HFF-Myc (cell line): Measurements from ENCODE around the gene THADA.

Source experiments
- DNase-seq: peaks from one replicate; pipeline ENCODE4 v3.0.0-alpha.2; 2011; ENCODE audit warnings: low read depth; ENCODE audit errors: extremely low read depth
- H3K4me3 ChIP-seq: replicated peaks from 2 replicates; pipeline ENCODE4 v1.5.1; 2011; ENCODE audit warnings: low read depth, mild to moderate bottlenecking, control low read depth, low read length
- TF ChIP-seq, protein P1 (sequence below): IDR thresholded peaks from 2 replicates; pipeline ENCODE4 v1.5.1; 2012; ENCODE audit warnings: mild to moderate bottlenecking, low read depth, low read length, control low read depth; ENCODE audit errors: missing control alignments

THADA gene

GRCh38 chr2:43384143-43384542 lies 211.7 kb downstream of the THADA start:
- no peak for DNase-seq

GRCh38 chr2:43383533-43383932 lies 212.3 kb downstream of the THADA start:
- TF ChIP-seq, protein P1, sequence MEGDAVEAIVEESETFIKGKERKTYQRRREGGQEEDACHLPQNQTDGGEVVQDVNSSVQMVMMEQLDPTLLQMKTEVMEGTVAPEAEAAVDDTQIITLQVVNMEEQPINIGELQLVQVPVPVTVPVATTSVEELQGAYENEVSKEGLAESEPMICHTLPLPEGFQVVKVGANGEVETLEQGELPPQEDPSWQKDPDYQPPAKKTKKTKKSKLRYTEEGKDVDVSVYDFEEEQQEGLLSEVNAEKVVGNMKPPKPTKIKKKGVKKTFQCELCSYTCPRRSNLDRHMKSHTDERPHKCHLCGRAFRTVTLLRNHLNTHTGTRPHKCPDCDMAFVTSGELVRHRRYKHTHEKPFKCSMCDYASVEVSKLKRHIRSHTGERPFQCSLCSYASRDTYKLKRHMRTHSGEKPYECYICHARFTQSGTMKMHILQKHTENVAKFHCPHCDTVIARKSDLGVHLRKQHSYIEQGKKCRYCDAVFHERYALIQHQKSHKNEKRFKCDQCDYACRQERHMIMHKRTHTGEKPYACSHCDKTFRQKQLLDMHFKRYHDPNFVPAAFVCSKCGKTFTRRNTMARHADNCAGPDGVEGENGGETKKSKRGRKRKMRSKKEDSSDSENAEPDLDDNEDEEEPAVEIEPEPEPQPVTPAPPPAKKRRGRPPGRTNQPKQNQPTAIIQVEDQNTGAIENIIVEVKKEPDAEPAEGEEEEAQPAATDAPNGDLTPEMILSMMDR: no peak
- H3K4me3 ChIP-seq: no peak overlapping the region
- no peak for DNase-seq

More at GRCh38 chr2:43384143-43384542, 211.7 kb downstream of the THADA start:
- TF ChIP-seq, protein P1: no peak
- no peak overlapping the region for H3K4me3 ChIP-seq

- TF ChIP-seq, protein P1: no peak
- DNase-seq: no peak
- no peak overlapping the region for H3K4me3 ChIP-seq
These were observed 216.3 kb downstream of the THADA start for GRCh38 chr2:43379494-43379893.

- no peak for DNase-seq
- H3K4me3 ChIP-seq: no peak overlapping the region
- TF ChIP-seq, protein P1: no peak
These were observed 218.5 kb downstream of the THADA start for GRCh38 chr2:43377327-43377726.

GRCh38 chr2:43376523-43377198 lies 219.2 kb downstream of the THADA start:
- H3K4me3 ChIP-seq: no peak overlapping the region
- DNase-seq: no peak
- TF ChIP-seq, protein P1: no peak

GRCh38 chr2:43375746-43376522 lies 219.9 kb downstream of the THADA start:
- no peak overlapping the region for H3K4me3 ChIP-seq
- TF ChIP-seq, protein P1: no peak
- DNase-seq: no peak
